Right ventricle myocardium inferior (tissue), 1 donor: Measurements from ENCODE around the gene FDXR. TPM values are rescaled to one million over a fixed set of nuclear protein-coding genes. Genes with fewer than 3 reads are reported as not detected.
"Not testable (repeated sequence)": the region's sequence is repeated elsewhere in the genome, so short reads cannot be mapped to it uniquely, and the experiment has no call there.

Experiments used
- ATAC-seq: fragments of 200-7000 bp; cut with Tn5 transposase; one replicate; pipeline ENCODE4 v1.9.1; 2020; ENCODE audit warnings: mild to moderate bottlenecking, moderate library complexity
- DNase-seq: peaks from one replicate; pipeline ENCODE4 v3.0.0; 2021; ENCODE audit errors: missing footprints
- intact Hi-C: fragments of 100-400 bp; cut with DNase I; formaldehyde crosslinking; loops from one replicate; pipeline ENCODE4 v1.11.0; 2022
- total RNA-seq: library from RNA; stranded (reverse); fragmentation: NEBNext Ultra II Directional; extraction: Animal tissue kit (Norgen Biotek cat#: 25700); gene quantifications from one replicate; pipeline ENCODE4 v1.2.1, GENCODE V29; 2021
- donor health status: DM: no; HTN: yes; CAD: no; lungs with severe emphysema.

The FDXR gene
- total RNA-seq, 1 donor from 2014 or later: 4.3 TPM

GRCh38 chr17:74875155-74875976 is 2.6 kb upstream of the FDXR start:
- no peak for ATAC-seq
- intact Hi-C loops: no loop called here
- no peak for DNase-seq

DNA sequence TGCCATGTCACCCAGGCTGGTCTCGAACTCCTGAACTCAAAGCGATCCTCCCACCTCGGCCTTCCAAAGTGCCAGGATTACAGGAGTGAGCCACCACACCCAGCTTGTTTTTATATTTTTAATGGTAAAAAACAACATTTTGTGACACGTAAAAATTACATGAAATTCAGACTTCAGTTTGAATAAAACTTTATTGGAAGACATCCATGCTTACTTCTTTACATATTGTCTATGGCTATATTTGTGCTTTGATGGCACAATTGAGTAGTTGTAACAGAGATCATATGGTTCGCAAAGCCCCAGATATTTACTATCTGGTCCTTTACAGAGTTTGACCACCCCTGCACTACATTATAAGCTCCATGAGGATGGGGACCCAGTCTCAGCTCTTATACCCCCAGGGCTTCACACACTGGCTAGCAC is 1.8 kb upstream of the FDXR start:
- ATAC-seq (no peak), DNase-seq (no peak)
- intact Hi-C loops: loop anchor here (5.0 kb wide), 1 partner anchor 97 kb away; the partner anchor contains the start of gene NAT9

DNA sequence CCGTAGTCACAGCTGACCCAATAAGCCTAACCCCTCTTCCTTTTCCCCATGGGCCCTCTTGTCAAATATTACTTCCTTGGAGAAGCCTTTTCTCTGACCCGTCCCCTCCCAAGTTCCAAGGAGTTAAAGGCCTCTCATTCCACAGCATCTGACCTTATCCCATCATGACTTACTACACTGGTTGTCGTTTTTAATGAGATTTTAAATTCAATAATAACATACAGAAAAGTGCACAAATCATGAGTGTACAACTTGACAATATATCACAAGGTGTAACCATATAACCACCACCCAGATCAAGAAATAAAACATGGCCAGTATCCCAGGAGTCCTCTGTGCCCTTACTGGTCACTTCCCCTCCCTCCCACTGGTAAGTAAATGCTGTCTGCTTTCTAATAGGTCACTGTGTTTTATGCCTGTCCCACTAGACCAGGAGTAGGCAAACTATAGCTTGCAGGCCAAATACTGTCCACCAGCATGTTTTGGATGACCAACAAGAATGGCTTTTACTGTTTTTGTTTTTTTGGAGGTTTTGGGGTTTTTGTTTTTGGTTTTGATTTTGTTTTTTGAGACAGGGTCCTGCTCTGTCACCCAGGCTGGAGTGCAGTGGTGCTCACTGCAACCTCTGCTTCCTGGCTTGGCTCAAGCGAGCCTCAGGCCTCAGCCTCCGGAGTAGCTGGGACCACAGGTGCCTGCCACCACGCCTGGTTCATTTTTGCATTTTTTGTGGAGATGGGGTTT is 1.2 kb upstream of the FDXR start:
- DNase-seq (no peak), ATAC-seq (no peak)
- intact Hi-C loops: loop anchor here (5.0 kb wide), 1 partner anchor 97 kb away; the partner anchor contains the start of gene NAT9

DNA sequence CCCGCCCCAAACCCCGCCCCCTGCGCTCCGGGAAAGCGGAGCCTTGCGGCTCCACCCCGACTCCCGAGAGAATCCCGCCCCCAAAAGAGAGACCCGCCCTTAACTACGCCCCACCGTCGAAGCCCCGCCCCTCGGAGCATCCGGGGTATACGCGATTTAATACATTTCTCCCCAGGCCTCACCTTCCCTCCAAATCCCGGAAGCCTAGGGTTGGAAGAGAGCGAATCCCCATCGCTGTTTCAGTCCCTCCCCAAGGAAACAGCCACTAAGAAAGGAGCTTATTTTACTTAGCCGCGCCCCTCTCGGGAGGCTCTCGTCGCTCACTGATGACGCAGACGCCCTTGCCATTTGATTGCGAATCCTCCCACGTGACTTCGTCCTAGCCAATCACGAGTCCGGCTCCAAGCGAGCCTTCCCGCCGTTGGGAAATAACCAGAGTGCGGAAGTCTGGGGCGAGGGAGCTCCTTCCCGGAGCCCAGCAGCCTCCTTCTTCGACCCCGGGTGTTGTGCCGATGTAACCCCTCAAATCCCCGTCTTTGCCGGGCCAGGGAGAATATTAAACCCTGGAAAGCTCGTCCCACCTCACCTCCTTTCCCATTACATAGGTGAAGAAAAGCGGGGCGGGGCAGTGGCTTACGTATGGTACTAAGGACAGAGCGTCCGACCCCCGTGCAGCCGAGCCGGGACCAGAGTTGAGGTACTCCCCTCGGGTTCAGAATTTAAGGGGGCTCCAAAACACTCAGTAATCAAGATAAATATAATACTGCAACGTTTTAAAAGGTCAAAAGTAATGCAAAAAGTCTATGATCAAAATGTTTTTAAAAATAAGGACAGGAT is 461 bp upstream of the FDXR start:
- DNase-seq (peak; percentile 100), ATAC-seq (peak; percentile 95)
- intact Hi-C loops: loop anchor here (5.0 kb wide), 1 partner anchor 96 kb away; the partner anchor contains the start of gene NAT9

GRCh38 chr17:74871356-74872076 is 1.3 kb downstream of the FDXR start:
- intact Hi-C loops: loop anchor here (5.0 kb wide), 1 partner anchor 94 kb away; the partner anchor contains the start of gene NAT9
- DNase-seq: peak; percentile 31
- ATAC-seq: no peak

GRCh38 chr17:74870512-74870911 is 2.3 kb downstream of the FDXR start:
- intact Hi-C loops: loop anchor here (5.0 kb wide), 1 partner anchor 93 kb away; the partner anchor contains the start of gene NAT9
- DNase-seq (peak; percentile 64), ATAC-seq (no peak)

DNA sequence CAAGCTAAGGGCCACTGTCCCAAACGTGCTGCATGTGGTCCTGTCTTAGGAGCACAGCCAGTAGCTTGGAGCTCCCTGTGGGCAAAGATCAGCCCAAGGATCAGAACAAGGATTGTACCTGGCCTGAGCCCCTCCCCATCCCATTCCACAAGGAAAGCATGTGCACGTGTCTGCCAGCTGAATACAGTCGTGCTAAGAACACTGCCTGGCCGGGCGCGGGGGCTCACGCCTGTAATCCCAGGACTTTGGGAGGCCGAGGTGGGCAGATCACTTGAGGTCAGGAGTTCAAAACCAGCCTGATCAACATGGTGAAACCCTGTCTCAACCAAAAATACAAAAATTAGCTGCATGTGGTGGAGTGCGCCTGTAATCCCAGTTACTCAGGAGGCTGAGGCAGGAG is 2.8 kb downstream of the FDXR start:
- DNase-seq, ATAC-seq: not testable (repeated sequence)
- intact Hi-C loops: loop anchor here (5.0 kb wide), 1 partner anchor 93 kb away; the partner anchor contains the start of gene NAT9

DNA sequence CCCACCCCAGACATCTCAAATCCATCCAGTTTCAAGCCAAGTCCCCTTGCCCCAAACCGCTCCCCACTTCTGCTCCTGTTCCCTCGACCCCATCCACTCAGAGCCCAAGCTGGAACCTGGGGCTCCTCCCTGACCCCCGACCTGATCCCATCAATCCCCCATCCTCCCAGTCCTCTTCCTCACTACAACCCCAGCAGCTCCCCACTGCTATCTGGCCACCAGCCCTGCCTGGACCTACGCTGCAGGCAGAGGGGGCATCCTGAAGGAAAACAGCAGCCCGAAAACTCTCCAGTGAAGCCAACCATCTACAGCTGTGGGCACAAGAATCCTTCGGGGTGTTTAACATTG is 3.9 kb downstream of the FDXR start:
- ATAC-seq: no peak
- intact Hi-C loops: no loop called here

DNA sequence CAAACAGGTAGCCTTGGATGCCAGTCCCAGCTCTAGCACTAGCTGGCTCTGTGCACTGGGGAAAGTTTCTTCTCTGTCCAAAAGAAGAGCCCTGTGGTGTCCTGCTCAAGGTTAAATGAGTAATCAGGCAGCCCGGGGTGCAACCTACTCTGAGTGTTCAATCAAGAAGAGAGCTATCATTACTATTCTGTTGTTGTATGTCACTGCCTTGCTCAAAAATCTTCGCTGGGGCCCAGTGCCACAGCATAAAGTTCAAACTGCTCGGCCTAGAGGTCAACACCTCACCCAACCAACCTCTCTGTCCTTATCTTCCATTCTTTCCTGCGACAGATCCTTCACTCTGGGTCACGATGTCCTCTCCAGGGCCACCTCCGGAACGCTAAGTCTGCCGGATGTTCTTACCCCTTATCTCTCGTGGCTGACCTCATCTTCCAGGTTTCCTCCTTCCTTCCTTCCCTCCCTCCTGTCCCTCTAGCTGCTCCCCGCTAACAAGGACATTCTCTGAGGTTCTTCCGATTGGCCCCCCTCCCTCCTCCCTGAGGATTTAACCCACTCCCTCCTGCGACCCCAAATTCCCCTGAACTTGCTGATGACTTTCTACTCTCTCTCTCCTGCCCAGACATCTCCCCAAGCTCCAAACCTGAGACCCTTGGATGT is 4.4 kb downstream of the FDXR start:
- intact Hi-C loops: no loop called here

More for the DNA sequence above, 3.9 kb downstream of the FDXR start:
- peak; percentile 3 for DNase-seq

DNA sequence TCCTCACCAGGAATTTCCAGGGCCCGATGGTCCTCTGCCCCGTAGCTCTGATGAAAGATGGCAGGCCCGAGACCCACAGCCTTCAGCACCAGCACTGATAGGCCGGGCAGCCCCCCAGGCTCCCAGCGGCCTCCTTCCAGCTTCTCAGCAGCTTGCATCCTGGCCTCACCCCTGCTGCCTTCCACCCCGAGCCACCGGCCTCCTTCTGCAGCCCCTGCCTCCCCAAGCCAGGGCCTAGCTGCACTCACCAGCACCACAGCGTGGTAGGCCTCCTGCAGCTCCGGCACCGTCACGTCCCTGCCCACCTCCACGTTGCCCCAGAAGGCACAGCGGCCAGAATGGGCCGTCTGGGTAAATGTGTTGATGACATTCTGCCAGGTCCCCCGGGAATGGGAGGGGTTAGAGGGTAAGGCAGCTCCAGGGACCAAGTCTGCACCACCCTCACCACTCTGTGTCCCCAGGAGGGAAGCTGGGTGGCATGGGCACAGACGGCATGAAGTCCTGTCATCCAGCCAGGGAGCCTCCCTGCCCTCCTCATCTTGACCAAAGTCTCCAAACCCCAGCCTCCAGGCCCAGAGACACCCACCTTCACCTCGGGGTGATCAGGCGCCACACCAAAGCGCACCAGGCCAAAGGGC is 6.5 kb downstream of the FDXR start:
- ATAC-seq (no peak), DNase-seq (peak; percentile 50)
- intact Hi-C loops: no loop called here

More for the DNA sequence above, 4.4 kb downstream of the FDXR start:
- ATAC-seq: no peak
- peak; percentile 27 for DNase-seq

DNA sequence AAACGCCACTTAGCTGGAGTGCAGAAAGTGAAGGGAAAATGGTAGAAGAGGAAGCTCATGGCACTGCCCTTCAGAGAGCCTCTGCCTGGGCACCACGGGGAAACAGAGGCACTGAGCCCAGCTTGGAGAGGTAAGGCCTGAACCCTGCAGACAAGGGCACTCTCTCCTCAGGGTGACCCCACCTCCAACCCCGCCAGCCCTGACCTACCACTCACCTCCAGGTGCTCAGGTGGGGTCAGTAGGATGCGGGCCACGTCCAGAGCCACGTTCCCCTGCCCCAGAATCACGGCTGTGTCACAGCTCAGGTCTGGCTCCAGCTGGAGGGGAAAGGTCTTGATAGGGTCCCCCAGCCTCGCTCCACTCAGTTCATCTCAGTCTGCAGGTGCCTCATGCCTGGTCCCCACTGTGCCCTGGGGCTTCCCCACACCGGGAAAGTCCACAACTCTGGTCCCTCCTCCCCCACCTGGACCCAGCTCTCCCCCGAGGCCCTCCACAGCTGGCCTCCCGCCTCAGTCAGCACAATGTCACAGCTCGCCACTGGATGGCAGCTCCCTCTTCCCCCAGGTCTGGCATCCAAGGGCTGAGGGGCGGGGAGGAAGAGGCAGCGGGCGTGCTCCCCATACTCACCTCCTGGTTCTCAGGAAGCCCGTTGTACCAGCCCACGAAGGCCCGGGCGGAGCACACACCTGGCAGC is 7.1 kb downstream of the FDXR start:
- ATAC-seq: no peak
- intact Hi-C loops: loop anchor here (1.0 kb wide), 1 partner anchor 74 kb away; no protein-coding TSS in a partner anchor
- DNase-seq: peak; percentile 40

DNA sequence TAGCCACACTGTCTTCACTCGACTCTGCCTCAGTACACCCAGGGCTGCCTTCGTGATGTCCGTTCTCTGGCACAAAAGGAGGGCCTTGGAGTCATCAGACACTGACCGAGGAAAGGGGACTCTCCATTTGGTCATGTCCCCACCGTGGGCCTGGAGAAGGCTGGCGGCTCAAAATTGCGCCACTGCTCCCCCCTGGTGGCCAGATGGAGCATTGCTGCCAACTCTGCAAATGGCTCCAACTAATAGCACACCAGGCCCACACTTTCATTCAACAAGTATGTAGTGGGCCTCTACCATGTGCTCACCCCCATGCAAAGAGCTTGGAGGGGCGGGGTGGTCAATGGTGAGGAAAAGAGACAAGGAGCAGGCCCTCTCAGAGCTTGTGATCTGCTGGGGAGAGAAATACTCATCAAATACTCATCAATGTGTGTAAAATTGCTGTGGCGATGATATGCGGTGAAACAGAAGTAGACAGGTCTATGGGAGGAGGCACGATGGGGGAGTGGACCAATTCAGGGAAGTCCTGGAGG is 7.9 kb downstream of the FDXR start:
- intact Hi-C loops: loop anchor here (1.0 to 5.0 kb wide), 2 partner anchors 74 to 208 kb away; no protein-coding TSS in a partner anchor
- ATAC-seq (peak; percentile 52), DNase-seq (peak; percentile 85)

- ATAC-seq: no peak
- peak; percentile 66 for DNase-seq
- intact Hi-C loops: loop anchor here (5.0 kb wide), 1 partner anchor 207 kb away; no protein-coding TSS in a partner anchor
Observed at GRCh38 chr17:74864297-74864865, 8.4 kb downstream of the FDXR start.

GRCh38 chr17:74863420-74864296 is 9.1 kb downstream of the FDXR start:
- DNase-seq: no peak
- no peak for ATAC-seq
- intact Hi-C loops: loop anchor here (2.0 to 5.0 kb wide), 3 partner anchors 21 to 206 kb away; no protein-coding TSS in a partner anchor

- no peak for DNase-seq
- no peak for ATAC-seq
- intact Hi-C loops: loop anchor here (2.0 to 5.0 kb wide), 3 partner anchors 20 to 206 kb away; no protein-coding TSS in a partner anchor
Observed at GRCh38 chr17:74862919-74863318, 9.9 kb downstream of the FDXR start.
